C4-2B (cell line): ENCODE data around the gene SPDYE3.
"Not testable (repeated sequence)": the region's sequence is repeated elsewhere in the genome, so short reads cannot be mapped to it uniquely, and the experiment has no call there.

Experiments
- ZFX ChIP-seq: fragments of 450-650 bp; IDR thresholded peaks from 2 replicates; pipeline ENCODE4 v1.6.1; 2017
- TF ChIP-seq, protein P1 (sequence below): fragments of 450-650 bp; conservative IDR thresholded peaks from 2 replicates; pipeline ENCODE4 v1.5.1; 2017; ENCODE audit warnings: mild to moderate bottlenecking

DNA sequence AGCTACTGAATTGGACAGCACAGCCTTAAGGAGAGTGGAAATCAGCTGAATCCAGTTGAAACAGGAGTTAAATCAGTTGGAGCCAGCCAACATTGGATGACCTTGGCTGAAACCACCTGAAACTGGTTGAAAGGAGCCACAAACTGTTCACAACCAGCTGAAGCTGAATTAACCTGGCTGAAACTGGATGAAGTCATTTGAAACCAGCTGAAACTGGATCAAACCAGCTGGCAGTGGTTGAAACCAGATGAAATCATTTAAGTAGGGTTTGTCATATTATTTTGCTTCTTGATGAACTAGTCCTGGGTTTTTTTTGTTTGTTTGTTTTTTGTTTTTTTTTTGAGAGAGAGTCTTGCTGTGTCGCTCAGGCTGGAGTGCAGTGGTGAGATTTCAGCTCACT, 15.3 kb upstream of the SPDYE3 start:
- not testable (repeated sequence) for TF ChIP-seq ZFX
- TF ChIP-seq, protein P1, sequence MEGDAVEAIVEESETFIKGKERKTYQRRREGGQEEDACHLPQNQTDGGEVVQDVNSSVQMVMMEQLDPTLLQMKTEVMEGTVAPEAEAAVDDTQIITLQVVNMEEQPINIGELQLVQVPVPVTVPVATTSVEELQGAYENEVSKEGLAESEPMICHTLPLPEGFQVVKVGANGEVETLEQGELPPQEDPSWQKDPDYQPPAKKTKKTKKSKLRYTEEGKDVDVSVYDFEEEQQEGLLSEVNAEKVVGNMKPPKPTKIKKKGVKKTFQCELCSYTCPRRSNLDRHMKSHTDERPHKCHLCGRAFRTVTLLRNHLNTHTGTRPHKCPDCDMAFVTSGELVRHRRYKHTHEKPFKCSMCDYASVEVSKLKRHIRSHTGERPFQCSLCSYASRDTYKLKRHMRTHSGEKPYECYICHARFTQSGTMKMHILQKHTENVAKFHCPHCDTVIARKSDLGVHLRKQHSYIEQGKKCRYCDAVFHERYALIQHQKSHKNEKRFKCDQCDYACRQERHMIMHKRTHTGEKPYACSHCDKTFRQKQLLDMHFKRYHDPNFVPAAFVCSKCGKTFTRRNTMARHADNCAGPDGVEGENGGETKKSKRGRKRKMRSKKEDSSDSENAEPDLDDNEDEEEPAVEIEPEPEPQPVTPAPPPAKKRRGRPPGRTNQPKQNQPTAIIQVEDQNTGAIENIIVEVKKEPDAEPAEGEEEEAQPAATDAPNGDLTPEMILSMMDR = not testable (repeated sequence)
